GM12891 (cell line): Measurements from ENCODE around the gene IRF9.

Source experiments
- POLR2A ChIP-seq: IDR thresholded peaks from 2 replicates; pipeline ENCODE4 v1.6.1; 2011; ENCODE audit warnings: low read depth, low read length, control low read depth
- POLR2AphosphoS5 ChIP-seq: IDR thresholded peaks from 2 replicates; pipeline ENCODE4 v1.6.1; 2011; ENCODE audit warnings: low read depth, low read length, control low read depth
- POU2F2 ChIP-seq: IDR thresholded peaks from 2 replicates; pipeline ENCODE4 v1.6.1; 2011; ENCODE audit warnings: low read depth, mild to moderate bottlenecking, control low read depth, low read length, moderate library complexity
- SPI1 ChIP-seq: IDR thresholded peaks from 2 replicates; pipeline ENCODE4 v1.6.1; 2011; ENCODE audit warnings: low read depth, low read length, control low read depth
- TAF1 ChIP-seq: IDR thresholded peaks from 2 replicates; pipeline ENCODE4 v1.6.1; 2011; ENCODE audit warnings: low read depth, low read length, control low read depth

GRCh38 chr14:24135584-24135833 lies 25.6 kb upstream of the IRF9 start:
- TF ChIP-seq TAF1: no peak
- TF ChIP-seq SPI1: no peak
- no peak for TF ChIP-seq POLR2AphosphoS5
- TF ChIP-seq POLR2A: no peak
- no peak for TF ChIP-seq POU2F2
